ENCODE results near the gene DTYMK. TPM values are rescaled to one million over a fixed set of nuclear protein-coding genes. Genes with fewer than 3 reads are reported as not detected.

The DTYMK gene
- total and polyA plus RNA-seq, 2 donors (not counting 3 experiments of a cell fraction or from before 2014, with no cell fraction given) = 67.0 to 104 TPM

- FAIRE-seq = no peak
Measured at GRCh38 chr2:241728000-241728399, 41.4 kb upstream of the DTYMK start.

DNA sequence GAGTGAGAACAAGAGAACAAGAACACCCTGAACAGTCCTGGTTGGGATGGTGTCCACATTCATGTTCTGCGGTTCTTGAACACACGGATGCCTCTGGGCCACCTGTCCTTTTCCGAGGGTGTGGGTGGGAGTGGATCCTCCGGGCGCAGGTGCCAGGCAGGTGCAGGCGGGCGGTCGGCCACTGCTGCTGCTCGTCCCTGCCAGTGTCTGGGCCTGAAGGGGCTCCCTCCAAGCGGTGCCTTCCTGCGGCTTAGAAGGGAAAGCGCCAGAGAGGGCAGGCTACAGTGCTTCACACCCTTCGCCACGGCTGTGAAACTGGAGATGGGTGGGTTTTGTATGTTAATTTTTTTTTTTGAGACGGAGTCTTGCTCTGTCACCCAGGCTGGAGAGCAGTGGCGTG is 39.8 kb upstream of the DTYMK start:
- no peaks in the 10 kb centered on the region for H3K9me3 ChIP-seq (replicated peaks; ENCODE audit: control insufficient read depth, insufficient read depth, low read length)
- FAIRE-seq (no peak), DNase-seq (ENCODE audit: low read depth, low spot score) (no peak)
- H3K4me1 ChIP-seq (ENCODE audit: control insufficient read depth, extremely low read depth, insufficient read depth, low read length) = peaks cover 8% of the 10 kb centered on the region
- no peak overlapping the region for H3K4me2 ChIP-seq (ENCODE audit: insufficient read depth, low read length)
- H3K9me1 ChIP-seq (replicated peaks; ENCODE audit: control insufficient read depth, extremely low read depth, insufficient read depth, low read length) = no peaks in the 10 kb centered on the region
- H3K4me3 ChIP-seq (replicated peaks in 1 of 3; ENCODE audit: insufficient read depth in 1 of 3, low read depth in 1 of 3, low read length in 3 of 3) = no peak overlapping the region
- H3K9ac ChIP-seq (replicated peaks; ENCODE audit: extremely low read depth, insufficient read depth, low read length) = no peak overlapping the region
- no peaks in the 10 kb centered on the region for H3K79me2 ChIP-seq (ENCODE audit: control insufficient read depth, insufficient read depth, low read length)
- TF ChIP-seq POLR2AphosphoS5 (IDR thresholded peaks at IDR 0.05; ENCODE audit: insufficient read depth, low read depth, low read length) = no peak
- no peak for TF ChIP-seq POLR2A (IDR thresholded peaks at IDR 0.05; ENCODE audit: low read depth, low read length)
- no peak for TF ChIP-seq MAX (IDR thresholded peaks at IDR 0.05; ENCODE audit: insufficient read depth, insufficient read length)
- TF ChIP-seq EZH2 (IDR thresholded peaks at IDR 0.05; ENCODE audit: borderline replicate concordance, low read depth, low read length, severe bottlenecking) = no peak
- TF ChIP-seq, protein P1, sequence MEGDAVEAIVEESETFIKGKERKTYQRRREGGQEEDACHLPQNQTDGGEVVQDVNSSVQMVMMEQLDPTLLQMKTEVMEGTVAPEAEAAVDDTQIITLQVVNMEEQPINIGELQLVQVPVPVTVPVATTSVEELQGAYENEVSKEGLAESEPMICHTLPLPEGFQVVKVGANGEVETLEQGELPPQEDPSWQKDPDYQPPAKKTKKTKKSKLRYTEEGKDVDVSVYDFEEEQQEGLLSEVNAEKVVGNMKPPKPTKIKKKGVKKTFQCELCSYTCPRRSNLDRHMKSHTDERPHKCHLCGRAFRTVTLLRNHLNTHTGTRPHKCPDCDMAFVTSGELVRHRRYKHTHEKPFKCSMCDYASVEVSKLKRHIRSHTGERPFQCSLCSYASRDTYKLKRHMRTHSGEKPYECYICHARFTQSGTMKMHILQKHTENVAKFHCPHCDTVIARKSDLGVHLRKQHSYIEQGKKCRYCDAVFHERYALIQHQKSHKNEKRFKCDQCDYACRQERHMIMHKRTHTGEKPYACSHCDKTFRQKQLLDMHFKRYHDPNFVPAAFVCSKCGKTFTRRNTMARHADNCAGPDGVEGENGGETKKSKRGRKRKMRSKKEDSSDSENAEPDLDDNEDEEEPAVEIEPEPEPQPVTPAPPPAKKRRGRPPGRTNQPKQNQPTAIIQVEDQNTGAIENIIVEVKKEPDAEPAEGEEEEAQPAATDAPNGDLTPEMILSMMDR (IDR thresholded peaks at IDR 0.05; ENCODE audit: extremely low read depth in 1 of 2, insufficient read depth in 1 of 2, low read depth in 1 of 2, low read length in 2 of 2) = no peak
- TF ChIP-seq GATA2 (IDR thresholded peaks at IDR 0.05; ENCODE audit: insufficient read depth, insufficient read length, low read depth, low read length) = no peak
- no peak for TF ChIP-seq JUN (IDR thresholded peaks at IDR 0.05; ENCODE audit: borderline replicate concordance, insufficient read depth, insufficient read length, low read depth)
- no peak for TF ChIP-seq MYC (IDR thresholded peaks at IDR 0.05; ENCODE audit: low read depth, low read length)
- no peak for TF ChIP-seq FOS (IDR thresholded peaks at IDR 0.05; ENCODE audit: borderline replicate concordance, insufficient read depth, low read length)
- ChIA-PET CTCF (interaction anchor here (1.1 to 1.5 kb wide), 2 partner anchors 152 kb away, joined by 3 to 4 read pairs; no protein-coding TSS in a partner anchor), POLR2A (interaction anchor here (0.6 kb wide), 1 partner anchor 20 kb away, joined by 5 read pairs; no protein-coding TSS in a partner anchor)
- no TSS peak for BruUV-seq (replicated peaks)
- H4K20me1 ChIP-seq (replicated peaks; ENCODE audit: control insufficient read depth, extremely low read depth, insufficient read depth, low read length) = no peaks in the 10 kb centered on the region
- H3K36me3 ChIP-seq (ENCODE audit: control insufficient read depth in 2 of 2, extremely low read depth in 1 of 2, insufficient read depth in 2 of 2, low read length in 2 of 2) = peaks cover 0 to 8% of the 10 kb centered on the region in 2 experiments
- dilution Hi-C loops (cut with MboI; ENCODE audit: extremely low pct_ligation_motif_present, low sequenced_read_pairs) = no loop called here
- intact Hi-C loops (cut with micrococcal nuclease) = no loop called here
- no peaks in the 10 kb centered on the region for H3K27me3 ChIP-seq (ENCODE audit: control insufficient read depth in 2 of 2, insufficient read depth in 2 of 2, low read length in 2 of 2)
- no peak overlapping the region for H2AFZ ChIP-seq (ENCODE audit: low read depth, low read length)
- H3K27ac ChIP-seq (ENCODE audit: insufficient read depth, low read depth, low read length) = no peak overlapping the region

More at GRCh38 chr2:241728000-241728399, 41.4 kb upstream of the DTYMK start:
- Histone ChIP-seq H3K4me2 (ENCODE audit: insufficient read depth, low read length) (no peak overlapping the region), H3K4me3 (replicated peaks in 1 of 3; ENCODE audit: insufficient read depth in 1 of 3, low read depth in 1 of 3, low read length in 3 of 3) (no peak overlapping the region), H2AFZ (ENCODE audit: low read depth, low read length) (no peak overlapping the region), H3K27me3 (ENCODE audit: control insufficient read depth in 2 of 2, insufficient read depth in 2 of 2, low read length in 2 of 2) (no peaks in the 10 kb centered on the region), H3K27ac (ENCODE audit: insufficient read depth, low read depth, low read length) (no peak overlapping the region), H3K9ac (replicated peaks; ENCODE audit: extremely low read depth, insufficient read depth, low read length) (no peak overlapping the region), H3K9me1 (replicated peaks; ENCODE audit: control insufficient read depth, extremely low read depth, insufficient read depth, low read length) (no peaks in the 10 kb centered on the region), H3K4me1 (ENCODE audit: control insufficient read depth, extremely low read depth, insufficient read depth, low read length) (peaks cover 8% of the 10 kb centered on the region), H4K20me1 (replicated peaks; ENCODE audit: control insufficient read depth, extremely low read depth, insufficient read depth, low read length) (no peaks in the 10 kb centered on the region), H3K9me3 (replicated peaks; ENCODE audit: control insufficient read depth, insufficient read depth, low read length) (no peaks in the 10 kb centered on the region), H3K36me3 (ENCODE audit: control insufficient read depth in 2 of 2, extremely low read depth in 1 of 2, insufficient read depth in 2 of 2, low read length in 2 of 2) (peaks cover 0 to 4% of the 10 kb centered on the region in 2 experiments), H3K79me2 (ENCODE audit: control insufficient read depth, insufficient read depth, low read length) (no peaks in the 10 kb centered on the region)
- POLR2A ChIA-PET = no interaction called here
- dilution Hi-C loops (cut with MboI; ENCODE audit: extremely low pct_ligation_motif_present, low sequenced_read_pairs) = no loop called here
- DNase-seq (ENCODE audit: low read depth, low spot score) = no peak
- no TSS peak for BruUV-seq (replicated peaks)
- CTCF ChIA-PET = no interaction called here
- intact Hi-C loops (cut with micrococcal nuclease) = no loop called here
- TF ChIP-seq MAX (IDR thresholded peaks at IDR 0.05; ENCODE audit: insufficient read depth, insufficient read length) (no peak), POLR2A (IDR thresholded peaks at IDR 0.05; ENCODE audit: low read depth, low read length) (no peak), GATA2 (IDR thresholded peaks at IDR 0.05; ENCODE audit: insufficient read depth, insufficient read length, low read depth, low read length) (no peak)
